ENCODE data around the gene MRPL20. TPM values are rescaled to one million over a fixed set of nuclear protein-coding genes. Genes with fewer than 3 reads are reported as not detected.

Gene MRPL20
- total RNA-seq, 1 experiment from 2014 or later, result 90.8 TPM

DNA sequence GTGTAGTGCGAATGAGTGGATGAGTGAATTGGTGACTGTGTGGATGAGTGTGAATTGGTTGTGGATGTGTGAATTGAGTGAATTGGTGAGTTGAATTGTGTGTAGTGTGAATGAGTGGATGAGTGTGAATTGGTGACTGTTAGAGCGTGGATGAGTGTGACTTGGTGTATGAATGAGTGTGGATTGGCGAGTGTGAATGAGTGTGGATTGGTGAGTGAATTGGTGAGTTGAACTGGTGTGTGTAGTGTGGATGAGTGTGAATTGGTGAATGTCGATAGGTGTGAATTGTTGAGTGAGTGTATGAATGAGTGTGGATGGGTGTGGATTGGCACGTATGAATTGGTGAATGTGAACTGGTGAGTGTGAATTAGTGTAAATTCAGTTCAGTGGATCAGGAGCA, 39.8 kb downstream of the MRPL20 start:
- H3K9me3 ChIP-seq (ENCODE audit: insufficient read depth, low read depth), result no peaks in the 10 kb centered on the region
- no peak overlapping the region for H3K27ac ChIP-seq
- POLR2A ChIA-PET (ENCODE audit: unreplicated experiment), result no interaction called here
- no peaks in the 10 kb centered on the region for H3K9me2 ChIP-seq (ENCODE audit: insufficient read depth)
- peaks cover 9% of the 10 kb centered on the region; the same call in 1 of the 2 replicates for H3F3A ChIP-seq (ENCODE audit: insufficient read depth, low read depth)
- H3K27me3 ChIP-seq (ENCODE audit: insufficient read depth, low read depth), result no peaks in the 10 kb centered on the region
- H3K4me2 ChIP-seq, result no peak overlapping the region
- H3K79me2 ChIP-seq (ENCODE audit: low read depth), result no peaks in the 10 kb centered on the region
- no peaks in the 10 kb centered on the region; the same call in 1 of the 2 replicates for H3K36me3 ChIP-seq (ENCODE audit: low read depth)
- DNase-seq, result peak in 1 of 2 experiments; percentile 10
- H3K4me1 ChIP-seq (replicated peaks; ENCODE audit: insufficient read depth), result peaks cover 10% of the 10 kb centered on the region
- CTCF ChIA-PET, result no interaction called here
- H4K20me1 ChIP-seq (ENCODE audit: insufficient read depth), result no peaks in the 10 kb centered on the region
- no peak overlapping the region for H3K4me3 ChIP-seq
- intact Hi-C loops (cut with micrococcal nuclease; ENCODE audit: unreplicated experiment), result no loop called here
- no peak for TF ChIP-seq EZH2 (IDR thresholded peaks at IDR 0.05; ENCODE audit: low read depth)
- TF ChIP-seq, protein P1, sequence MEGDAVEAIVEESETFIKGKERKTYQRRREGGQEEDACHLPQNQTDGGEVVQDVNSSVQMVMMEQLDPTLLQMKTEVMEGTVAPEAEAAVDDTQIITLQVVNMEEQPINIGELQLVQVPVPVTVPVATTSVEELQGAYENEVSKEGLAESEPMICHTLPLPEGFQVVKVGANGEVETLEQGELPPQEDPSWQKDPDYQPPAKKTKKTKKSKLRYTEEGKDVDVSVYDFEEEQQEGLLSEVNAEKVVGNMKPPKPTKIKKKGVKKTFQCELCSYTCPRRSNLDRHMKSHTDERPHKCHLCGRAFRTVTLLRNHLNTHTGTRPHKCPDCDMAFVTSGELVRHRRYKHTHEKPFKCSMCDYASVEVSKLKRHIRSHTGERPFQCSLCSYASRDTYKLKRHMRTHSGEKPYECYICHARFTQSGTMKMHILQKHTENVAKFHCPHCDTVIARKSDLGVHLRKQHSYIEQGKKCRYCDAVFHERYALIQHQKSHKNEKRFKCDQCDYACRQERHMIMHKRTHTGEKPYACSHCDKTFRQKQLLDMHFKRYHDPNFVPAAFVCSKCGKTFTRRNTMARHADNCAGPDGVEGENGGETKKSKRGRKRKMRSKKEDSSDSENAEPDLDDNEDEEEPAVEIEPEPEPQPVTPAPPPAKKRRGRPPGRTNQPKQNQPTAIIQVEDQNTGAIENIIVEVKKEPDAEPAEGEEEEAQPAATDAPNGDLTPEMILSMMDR (conservative IDR thresholded peaks at IDR 0.05), result no peak
- no TSS peak for BruUV-seq (replicated peaks)
- no peak overlapping the region for H2AFZ ChIP-seq

DNA sequence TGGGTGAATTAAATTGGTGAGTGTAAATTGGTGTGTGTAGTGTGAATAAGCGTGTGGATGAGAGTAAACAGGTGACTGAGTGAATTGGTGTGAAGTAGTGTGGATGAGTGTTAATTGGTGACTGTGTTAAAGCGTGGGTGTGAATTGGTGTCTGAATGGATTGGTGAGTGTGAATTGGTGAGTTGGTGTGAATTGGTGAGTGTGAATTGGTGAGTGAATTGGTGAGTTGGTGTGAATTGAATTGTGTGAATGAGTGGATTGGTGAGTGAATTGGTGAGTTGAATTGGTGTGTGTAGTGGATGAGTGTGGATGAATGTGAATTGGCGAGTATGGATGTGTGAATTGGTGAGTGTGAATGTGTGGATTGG, 40.4 kb downstream of the MRPL20 start:
- intact Hi-C loops (cut with micrococcal nuclease; ENCODE audit: unreplicated experiment), result no loop called here
- H4K20me1 ChIP-seq (ENCODE audit: insufficient read depth), result no peaks in the 10 kb centered on the region
- H3F3A ChIP-seq (ENCODE audit: insufficient read depth, low read depth), result peaks cover 9% of the 10 kb centered on the region; the same call in 1 of the 2 replicates
- H3K4me2 ChIP-seq, result no peak overlapping the region
- H3K9me3 ChIP-seq (ENCODE audit: insufficient read depth, low read depth), result no peaks in the 10 kb centered on the region
- H2AFZ ChIP-seq, result no peak overlapping the region
- BruUV-seq (replicated peaks), result no TSS peak
- no peaks in the 10 kb centered on the region for H3K9me2 ChIP-seq (ENCODE audit: insufficient read depth)
- peaks cover 10% of the 10 kb centered on the region for H3K4me1 ChIP-seq (replicated peaks; ENCODE audit: insufficient read depth)
- no peak overlapping the region for H3K27ac ChIP-seq
- no peaks in the 10 kb centered on the region for H3K36me3 ChIP-seq (ENCODE audit: low read depth)
- no peaks in the 10 kb centered on the region for H3K27me3 ChIP-seq (ENCODE audit: insufficient read depth, low read depth)
- DNase-seq, result peak in 1 of 2 experiments; percentile 24
- TF ChIP-seq, protein P1 (conservative IDR thresholded peaks at IDR 0.05), result no peak
- no peak for TF ChIP-seq EZH2 (IDR thresholded peaks at IDR 0.05; ENCODE audit: low read depth)
- ChIA-PET CTCF (no interaction called here), POLR2A (ENCODE audit: unreplicated experiment) (no interaction called here)
- H3K79me2 ChIP-seq (ENCODE audit: low read depth), result no peaks in the 10 kb centered on the region
- no peak overlapping the region for H3K4me3 ChIP-seq

GRCh38 chr1:1365875-1366698, 41.0 kb downstream of the MRPL20 start:
- ChIA-PET POLR2A (ENCODE audit: unreplicated experiment) (interaction anchor here (0.6 kb wide), 1 partner anchor 12 kb away, joined by 4 read pairs; no protein-coding TSS in a partner anchor), CTCF (no interaction called here)
- Histone ChIP-seq H3K27me3 (ENCODE audit: insufficient read depth, low read depth) (no peaks in the 10 kb centered on the region), H3K4me2 (no peak overlapping the region), H2AFZ (no peak overlapping the region), H4K20me1 (ENCODE audit: insufficient read depth) (no peaks in the 10 kb centered on the region), H3F3A (ENCODE audit: insufficient read depth, low read depth) (peaks cover 11% of the 10 kb centered on the region; the same call in 1 of the 2 replicates), H3K9me3 (ENCODE audit: insufficient read depth, low read depth) (no peaks in the 10 kb centered on the region), H3K9me2 (ENCODE audit: insufficient read depth) (no peaks in the 10 kb centered on the region), H3K27ac (no peak overlapping the region), H3K4me1 (replicated peaks; ENCODE audit: insufficient read depth) (peaks cover 12% of the 10 kb centered on the region), H3K4me3 (no peak overlapping the region), H3K36me3 (ENCODE audit: low read depth) (no peaks in the 10 kb centered on the region), H3K79me2 (ENCODE audit: low read depth) (no peaks in the 10 kb centered on the region)
- peak in 1 of 2 experiments; percentile 6 for DNase-seq
- BruUV-seq (replicated peaks), result no TSS peak
- no peak for TF ChIP-seq EZH2 (IDR thresholded peaks at IDR 0.05; ENCODE audit: low read depth)
- intact Hi-C loops (cut with micrococcal nuclease; ENCODE audit: unreplicated experiment), result no loop called here

Measured in PC-9 (cell line).